Measurements from ENCODE around the gene KRT39. TPM values are rescaled to one million over a fixed set of nuclear protein-coding genes. Genes with fewer than 3 reads are reported as not detected.

Gene KRT39
- polyA plus RNA-seq, 1 donor (not counting 4 experiments of a cell fraction or from before 2014, with no cell fraction given) = not detected

DNA sequence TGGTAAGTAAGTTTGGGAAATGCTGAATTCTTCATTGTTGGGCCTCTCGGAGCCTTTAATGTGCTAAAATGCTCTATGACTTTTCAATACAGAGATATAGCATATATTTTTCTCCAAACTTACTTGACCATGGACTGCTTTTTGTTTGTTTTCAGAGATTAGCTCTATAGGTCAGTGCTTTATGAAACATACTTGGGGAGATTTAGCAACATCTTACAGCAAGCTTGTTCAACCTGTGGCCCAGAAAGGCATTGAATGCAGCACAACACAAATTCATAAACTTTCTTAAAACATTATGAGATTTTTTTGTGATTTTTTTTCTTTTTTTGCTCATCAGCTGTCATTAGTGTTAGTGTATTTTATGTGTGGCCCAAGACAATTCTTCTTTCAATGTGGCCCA is 43.2 kb upstream of the KRT39 start:
- no peak overlapping the region for H3K4me2 ChIP-seq (ENCODE audit: control insufficient read depth, extremely low read depth, insufficient read depth, low read depth, low read length)
- H3K9me3 ChIP-seq (ENCODE audit: control insufficient read depth, low read depth, low read length) = no peaks in the 10 kb centered on the region
- no peak overlapping the region for H3K9ac ChIP-seq (ENCODE audit: control insufficient read depth, extremely low read depth, insufficient read depth, low read length)
- no peaks in the 10 kb centered on the region for H3K79me2 ChIP-seq (ENCODE audit: control insufficient read depth, insufficient read depth, low read length)
- DNase-seq (ENCODE audit: low read depth, low spot score) = no peak
- H3K4me3 ChIP-seq (ENCODE audit: control insufficient read depth in 2 of 3, extremely low read depth in 1 of 3, insufficient read depth in 2 of 3, low read depth in 1 of 3, low read length in 3 of 3) = no peak overlapping the region
- no peaks in the 10 kb centered on the region for H4K20me1 ChIP-seq (ENCODE audit: control insufficient read depth, extremely low read depth, insufficient read depth, low read length)
- H3K27ac ChIP-seq (ENCODE audit: control insufficient read depth, insufficient read depth, low read length) = no peak overlapping the region
- dilution Hi-C loops (cut with MboI; ENCODE audit: extremely low pct_ligation_motif_present, low sequenced_read_pairs) = no loop called here
- no peaks in the 10 kb centered on the region for H3K36me3 ChIP-seq (ENCODE audit: control insufficient read depth in 2 of 2, extremely low read depth in 1 of 2, insufficient read depth in 2 of 2, low read length in 2 of 2)
- TF ChIP-seq CTCF (optimal IDR thresholded peaks at IDR 0.05 in 1 of 3, IDR thresholded peaks at IDR 0.05 in 1 of 3, conservative IDR thresholded peaks at IDR 0.05 in 1 of 3; ENCODE audit: extremely low read depth in 1 of 3, insufficient read depth in 2 of 3, low read length in 3 of 3) (no peak), EZH2 (IDR thresholded peaks at IDR 0.05; ENCODE audit: low read length) (no peak)
- H2AFZ ChIP-seq (ENCODE audit: control insufficient read depth, low read length) = no peak overlapping the region
- no peaks in the 10 kb centered on the region for H3K9me1 ChIP-seq (ENCODE audit: control insufficient read depth, extremely low read depth, insufficient read depth, low read length)
- no peaks in the 10 kb centered on the region for H3K27me3 ChIP-seq (ENCODE audit: control insufficient read depth, extremely low read depth, insufficient read depth, low read length)
- no peak for FAIRE-seq
- no peaks in the 10 kb centered on the region for H3K4me1 ChIP-seq (ENCODE audit: control insufficient read depth, extremely low read depth, insufficient read depth, low read length)

DNA sequence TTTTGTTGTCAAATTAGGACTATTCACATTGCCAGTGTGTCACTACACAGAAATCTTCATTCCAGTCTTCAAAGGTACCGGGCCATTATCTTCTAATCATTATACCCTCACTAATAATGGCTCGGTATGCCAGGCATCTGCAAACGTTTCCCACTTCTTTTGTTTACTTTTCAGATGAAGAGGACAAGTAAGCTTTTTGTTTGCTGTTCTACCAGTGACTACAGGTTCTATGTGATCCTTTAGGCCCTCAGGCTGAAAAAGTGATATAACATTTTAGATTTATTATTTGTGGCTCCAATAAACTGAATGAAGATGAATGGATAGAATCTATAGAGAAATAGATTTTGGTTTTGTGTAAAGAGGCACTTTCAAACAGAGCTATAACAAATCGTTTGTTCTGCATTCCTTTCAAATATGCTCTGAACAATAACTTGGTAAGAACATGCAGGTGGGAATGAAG is 42.6 kb upstream of the KRT39 start:
- Histone ChIP-seq H3K9me1 (ENCODE audit: control insufficient read depth, extremely low read depth, insufficient read depth, low read length) (no peaks in the 10 kb centered on the region), H4K20me1 (ENCODE audit: control insufficient read depth, extremely low read depth, insufficient read depth, low read length) (no peaks in the 10 kb centered on the region), H3K4me2 (ENCODE audit: control insufficient read depth, extremely low read depth, insufficient read depth, low read depth, low read length) (no peak overlapping the region), H3K27me3 (ENCODE audit: control insufficient read depth, extremely low read depth, insufficient read depth, low read length) (no peaks in the 10 kb centered on the region), H3K9me3 (ENCODE audit: control insufficient read depth, low read depth, low read length) (no peaks in the 10 kb centered on the region), H3K27ac (ENCODE audit: control insufficient read depth, insufficient read depth, low read length) (no peak overlapping the region), H3K4me3 (ENCODE audit: control insufficient read depth in 2 of 3, extremely low read depth in 1 of 3, insufficient read depth in 2 of 3, low read depth in 1 of 3, low read length in 3 of 3) (no peak overlapping the region), H3K36me3 (ENCODE audit: control insufficient read depth in 2 of 2, extremely low read depth in 1 of 2, insufficient read depth in 2 of 2, low read length in 2 of 2) (no peaks in the 10 kb centered on the region), H3K4me1 (ENCODE audit: control insufficient read depth, extremely low read depth, insufficient read depth, low read length) (no peaks in the 10 kb centered on the region), H3K79me2 (ENCODE audit: control insufficient read depth, insufficient read depth, low read length) (no peaks in the 10 kb centered on the region), H3K9ac (ENCODE audit: control insufficient read depth, extremely low read depth, insufficient read depth, low read length) (no peak overlapping the region), H2AFZ (ENCODE audit: control insufficient read depth, low read length) (no peak overlapping the region)
- TF ChIP-seq EZH2 (IDR thresholded peaks at IDR 0.05; ENCODE audit: low read length) = no peak
- TF ChIP-seq CTCF (optimal IDR thresholded peaks at IDR 0.05 in 1 of 3, IDR thresholded peaks at IDR 0.05 in 1 of 3, conservative IDR thresholded peaks at IDR 0.05 in 1 of 3; ENCODE audit: extremely low read depth in 1 of 3, insufficient read depth in 2 of 3, low read length in 3 of 3) = no peak
- FAIRE-seq (peak; percentile 9), DNase-seq (ENCODE audit: low read depth, low spot score) (no peak)
- dilution Hi-C loops (cut with MboI; ENCODE audit: extremely low pct_ligation_motif_present, low sequenced_read_pairs) = no loop called here
